OCI-LY3 (cell line): ENCODE data around the gene CACNA1B.
"Not testable (repeated sequence)": the region's sequence is repeated elsewhere in the genome, so short reads cannot be mapped to it uniquely, and the experiment has no call there.

Source experiments
- H2AFZ ChIP-seq: fragments of 200-600, 300-600 bp; shearing (Covaris generic); 2 replicates; pipeline ENCODE4 v1.6.0; 2014; ENCODE audit warnings: antibody characterized with exemption, low read depth, low read length
- H3K27ac ChIP-seq: fragments of 200-600, 300-600 bp; sonication (generic); 2 replicates; pipeline ENCODE4 v1.5.1; 2014; ENCODE audit warnings: mild to moderate bottlenecking, low read length, moderate library complexity, mixed read lengths
- H3K27me3 ChIP-seq: fragments of 200-600, 300-600 bp; sonication (generic); 2 replicates; pipeline ENCODE4 v1.6.1; 2014; ENCODE audit warnings: low read depth, low read length, mixed read lengths
- H3K36me3 ChIP-seq: fragments of 200-600, 300-600 bp; sonication (generic); replicated peaks from 2 replicates; pipeline ENCODE3; 2014; ENCODE audit warnings: low read depth, low read length, mixed read lengths
- H3K4me1 ChIP-seq: fragments of 300-600, 200-600 bp; sonication (generic); 2 replicates; pipeline ENCODE4 v1.6.1; 2014; ENCODE audit warnings: low read length, mixed read lengths
- H3K4me2 ChIP-seq: fragments of 200-600, 300-600 bp; sonication (generic); 2 replicates; pipeline ENCODE4 v1.6.1; 2014; ENCODE audit warnings: low read length, mixed read lengths
- H3K4me3 ChIP-seq: fragments of 300-600, 200-600 bp; sonication (generic); 2 replicates; pipeline ENCODE4 v1.5.1; 2014; ENCODE audit warnings: antibody characterized with exemption, mild to moderate bottlenecking, low read length, moderate library complexity
- H3K79me2 ChIP-seq: fragments of 300-600, 200-600 bp; shearing (Covaris generic); 2 replicates; pipeline ENCODE4 v1.6.1; 2014; ENCODE audit warnings: mild to moderate bottlenecking, low read length, mixed read lengths
- H3K9ac ChIP-seq: fragments of 300-600, 200-600 bp; shearing (Covaris generic); 2 replicates; pipeline ENCODE4 v1.6.0; 2014; ENCODE audit warnings: mild to moderate bottlenecking, low read length, moderate library complexity
- H3K9me3 ChIP-seq: fragments of 200-600, 300-600 bp; shearing (Covaris generic); 2 replicates; pipeline ENCODE4 v1.6.1; 2014; ENCODE audit warnings: low read length, mixed read lengths; ENCODE audit not compliant: insufficient read depth
- H4K20me1 ChIP-seq: fragments of 200-600, 300-600 bp; sonication (generic); 2 replicates; pipeline ENCODE4 v1.6.1; 2016; ENCODE audit warnings: low read length, mixed read lengths; ENCODE audit not compliant: insufficient read depth

CACNA1B gene

GRCh38 chr9:138129318-138129717 lies 251.7 kb downstream of the CACNA1B start:
- not testable (repeated sequence) for H3K4me2 ChIP-seq, H3K27ac ChIP-seq, H3K9me3 ChIP-seq, H4K20me1 ChIP-seq, H3K4me3 ChIP-seq, H2AFZ ChIP-seq, H3K36me3 ChIP-seq, H3K4me1 ChIP-seq, H3K9ac ChIP-seq, H3K79me2 ChIP-seq, H3K27me3 ChIP-seq

GRCh38 chr9:138132946-138133705 lies 255.5 kb downstream of the CACNA1B start:
- H2AFZ ChIP-seq, H3K4me1 ChIP-seq, H3K27me3 ChIP-seq, H3K9ac ChIP-seq, H3K4me3 ChIP-seq, H3K36me3 ChIP-seq, H3K4me2 ChIP-seq, H3K79me2 ChIP-seq, H4K20me1 ChIP-seq, H3K9me3 ChIP-seq, H3K27ac ChIP-seq: not testable (repeated sequence)

DNA sequence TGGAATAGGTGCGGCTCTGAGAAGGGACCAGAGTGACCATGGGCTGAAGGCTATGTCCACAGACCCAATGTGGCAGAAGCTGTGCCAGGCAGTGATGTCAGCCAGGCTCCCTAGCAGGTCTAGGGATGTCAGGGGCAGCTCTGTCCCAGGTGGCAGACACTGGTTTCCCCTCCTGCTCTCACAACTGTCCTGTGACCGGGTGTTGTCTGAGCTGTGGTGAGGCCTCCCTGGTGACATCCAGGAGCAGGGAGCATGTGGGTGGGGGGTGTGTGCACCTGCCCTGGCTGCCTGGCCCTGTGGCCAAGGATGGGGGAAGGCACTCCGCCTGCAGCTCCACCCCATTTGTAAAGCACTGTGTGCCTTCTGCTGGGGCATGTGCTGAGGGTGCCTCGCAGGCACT lies 257.0 kb downstream of the CACNA1B start:
- not testable (repeated sequence) for H3K4me3 ChIP-seq, H3K4me2 ChIP-seq, H3K36me3 ChIP-seq, H3K4me1 ChIP-seq, H2AFZ ChIP-seq, H3K27ac ChIP-seq, H3K9ac ChIP-seq, H3K9me3 ChIP-seq, H4K20me1 ChIP-seq, H3K27me3 ChIP-seq, H3K79me2 ChIP-seq

DNA sequence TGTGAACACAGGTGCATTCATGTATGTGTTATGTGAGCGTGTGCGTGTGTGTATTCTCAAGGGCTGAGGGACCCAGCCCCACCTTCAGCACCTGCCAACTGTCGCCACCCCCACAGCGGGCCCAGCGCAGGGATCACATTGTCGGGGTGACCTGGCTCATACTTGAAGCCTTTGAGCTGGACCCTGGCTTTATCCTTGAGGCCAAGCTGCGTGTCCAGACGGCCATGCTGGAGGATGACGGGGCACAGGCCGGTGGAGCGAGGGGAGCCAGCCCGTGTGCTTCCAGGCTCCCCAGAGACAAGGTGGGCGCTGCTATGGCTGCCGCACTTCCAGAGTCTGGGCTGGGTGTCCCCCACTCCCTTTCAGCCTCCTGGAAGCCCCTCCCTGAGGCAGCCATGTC lies 261.5 kb downstream of the CACNA1B start:
- H3K9me3 ChIP-seq, H2AFZ ChIP-seq, H3K4me1 ChIP-seq, H4K20me1 ChIP-seq, H3K9ac ChIP-seq, H3K79me2 ChIP-seq, H3K36me3 ChIP-seq, H3K4me2 ChIP-seq, H3K27me3 ChIP-seq, H3K4me3 ChIP-seq, H3K27ac ChIP-seq: not testable (repeated sequence)

DNA sequence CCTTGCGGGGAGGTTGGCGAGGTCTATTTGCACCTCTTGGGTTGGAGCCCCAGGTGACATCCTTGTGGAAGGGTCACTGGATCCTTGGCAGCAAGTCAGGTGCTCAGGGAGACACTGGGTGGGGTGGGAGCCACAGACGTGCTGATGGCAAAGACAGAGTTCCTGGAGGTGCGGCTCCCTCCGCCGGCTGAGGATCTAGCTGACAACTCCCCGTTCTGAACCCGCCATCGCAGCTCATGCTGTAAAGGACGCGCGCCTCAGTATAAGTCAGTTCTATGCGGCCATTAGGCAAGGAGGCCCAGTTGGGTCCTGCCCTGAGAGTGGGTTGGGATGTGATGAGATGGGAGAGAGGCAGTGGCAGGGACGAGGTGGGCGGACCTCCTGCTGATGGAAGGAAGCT lies 263.4 kb downstream of the CACNA1B start:
- H3K36me3 ChIP-seq, H3K4me2 ChIP-seq, H3K9me3 ChIP-seq, H3K9ac ChIP-seq, H3K27me3 ChIP-seq, H3K27ac ChIP-seq, H3K4me1 ChIP-seq, H4K20me1 ChIP-seq, H3K79me2 ChIP-seq, H2AFZ ChIP-seq, H3K4me3 ChIP-seq: not testable (repeated sequence)

GRCh38 chr9:138142528-138143244 lies 265.1 kb downstream of the CACNA1B start:
- H3K4me3 ChIP-seq, H3K4me1 ChIP-seq, H3K9ac ChIP-seq, H3K9me3 ChIP-seq, H3K27ac ChIP-seq, H3K4me2 ChIP-seq, H3K79me2 ChIP-seq, H3K27me3 ChIP-seq, H4K20me1 ChIP-seq, H3K36me3 ChIP-seq, H2AFZ ChIP-seq: not testable (repeated sequence)

- H3K9ac ChIP-seq, H3K27me3 ChIP-seq, H3K27ac ChIP-seq, H3K36me3 ChIP-seq, H3K4me2 ChIP-seq, H3K4me3 ChIP-seq, H4K20me1 ChIP-seq, H2AFZ ChIP-seq, H3K79me2 ChIP-seq, H3K9me3 ChIP-seq, H3K4me1 ChIP-seq: not testable (repeated sequence)
Measured at GRCh38 chr9:138143491-138143890, 265.9 kb downstream of the CACNA1B start.
